SK-N-SH treated with all-trans-retinoic acid at 6 μM for 48 hours (cell line): ENCODE results near the gene SLC37A4.

ENCODE experiments used
- GLIS3 ChIP-seq: fragments of 250-450 bp; sonication (Bioruptor Pico); IDR thresholded peaks from 2 replicates; pipeline ENCODE4 v1.5.0; 2020; ENCODE audit warnings: mild to moderate bottlenecking, moderate library complexity
- TCF4 ChIP-seq: fragments of 250-450 bp; sonication (Bioruptor Pico); IDR thresholded peaks from 2 replicates; pipeline ENCODE4 v1.8.0; 2021; ENCODE audit warnings: mild to moderate bottlenecking, moderate library complexity, borderline replicate concordance
- TF ChIP-seq, protein P1 (sequence below): fragments of 250-450 bp; sonication (Bioruptor Pico); IDR thresholded peaks from 2 replicates; pipeline ENCODE4 v1.8.0; 2020; ENCODE audit warnings: mild to moderate bottlenecking, moderate library complexity, borderline replicate concordance

DNA sequence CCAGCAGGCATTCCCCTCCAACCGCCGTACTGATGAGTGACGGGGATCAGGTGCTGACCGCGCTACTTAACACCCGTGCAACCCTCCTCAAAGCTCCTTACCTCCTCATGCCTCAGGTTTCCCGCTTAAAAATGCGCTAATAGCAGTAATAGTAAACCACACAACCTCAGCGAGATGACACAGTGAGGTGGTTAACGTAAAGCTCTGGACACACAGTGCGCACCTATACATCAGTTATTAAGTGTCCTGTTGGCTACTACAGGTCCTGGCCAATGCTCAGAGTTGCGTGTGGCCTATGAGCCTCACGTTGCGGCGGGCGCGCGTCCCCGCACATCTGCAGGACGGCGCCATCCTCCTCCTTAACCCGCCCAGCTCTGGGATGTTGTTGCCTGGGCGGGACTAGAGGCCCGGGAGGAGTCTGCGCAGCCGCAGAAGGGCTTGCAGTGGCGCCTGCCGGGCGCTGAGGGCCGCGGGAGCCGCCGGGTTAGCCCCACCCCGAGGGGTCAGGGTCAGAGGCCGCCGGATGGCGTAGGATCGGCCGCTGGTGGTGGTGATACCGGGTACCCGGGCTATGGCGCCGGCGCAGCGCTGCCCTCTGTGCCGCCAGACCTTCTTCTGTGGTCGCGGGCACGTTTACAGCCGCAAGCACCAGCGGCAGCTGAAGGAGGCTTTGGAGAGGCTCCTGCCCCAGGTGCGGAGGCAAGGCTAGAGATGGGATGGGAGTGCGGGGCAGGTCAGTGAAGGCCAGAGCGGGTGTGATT is 32.9 kb downstream of the SLC37A4 start, which contains the start of gene CENATAC:
- no peak for TF ChIP-seq GLIS3 (CRISPR knock-in tag)
- TF ChIP-seq TCF4 (CRISPR knock-in tag) = no peak
- TF ChIP-seq, protein P1, sequence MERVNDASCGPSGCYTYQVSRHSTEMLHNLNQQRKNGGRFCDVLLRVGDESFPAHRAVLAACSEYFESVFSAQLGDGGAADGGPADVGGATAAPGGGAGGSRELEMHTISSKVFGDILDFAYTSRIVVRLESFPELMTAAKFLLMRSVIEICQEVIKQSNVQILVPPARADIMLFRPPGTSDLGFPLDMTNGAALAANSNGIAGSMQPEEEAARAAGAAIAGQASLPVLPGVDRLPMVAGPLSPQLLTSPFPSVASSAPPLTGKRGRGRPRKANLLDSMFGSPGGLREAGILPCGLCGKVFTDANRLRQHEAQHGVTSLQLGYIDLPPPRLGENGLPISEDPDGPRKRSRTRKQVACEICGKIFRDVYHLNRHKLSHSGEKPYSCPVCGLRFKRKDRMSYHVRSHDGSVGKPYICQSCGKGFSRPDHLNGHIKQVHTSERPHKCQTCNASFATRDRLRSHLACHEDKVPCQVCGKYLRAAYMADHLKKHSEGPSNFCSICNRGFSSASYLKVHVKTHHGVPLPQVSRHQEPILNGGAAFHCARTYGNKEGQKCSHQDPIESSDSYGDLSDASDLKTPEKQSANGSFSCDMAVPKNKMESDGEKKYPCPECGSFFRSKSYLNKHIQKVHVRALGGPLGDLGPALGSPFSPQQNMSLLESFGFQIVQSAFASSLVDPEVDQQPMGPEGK (CRISPR knock-in tag) = no peak
